Heart left ventricle (tissue), 16 donors: ENCODE data around the gene LOXL4. TPM values are rescaled to one million over a fixed set of nuclear protein-coding genes. Genes with fewer than 3 reads are reported as not detected.

Experiments used
- ATAC-seq, 4 donors: fragments of 200-7000 bp; cut with Tn5 transposase; one replicate each; pipeline ENCODE4 v1.9.1; 2020 to 2022; ENCODE audit warnings: moderate library complexity in 4 of 4, mild to moderate bottlenecking in 3 of 4, moderate number of reproducible peaks in 1 of 4
- DNase-seq, 5 donors: peaks; one replicate each; pipeline ENCODE4 v3.0.0-alpha.2; 2020
- H3K27ac ChIP-seq, 12 donors: fragments of 200-600 bp; sonication (generic) in 4 of 12; one replicate each; pipeline versions ENCODE4 v1.5.0 to v1.8.0; 2016 to 2022; ENCODE audit warnings: mild to moderate bottlenecking in 2 of 12
- H3K27me3 ChIP-seq, 9 donors: fragments of 200-600 bp; sonication (generic) in 2 of 9; one replicate each; pipeline versions ENCODE4 v1.5.1 to v1.8.0; 2016 to 2022; ENCODE audit warnings: mild to moderate bottlenecking in 3 of 9
- H3K36me3 ChIP-seq, 9 donors: fragments of 200-600 bp; sonication (generic) in 2 of 9; one replicate each; pipeline versions ENCODE4 v1.5.0 to v1.8.0; 2018 to 2022; ENCODE audit warnings: mild to moderate bottlenecking in 2 of 9
- H3K4me1 ChIP-seq, 12 donors: fragments of 200-600 bp; sonication (generic) in 4 of 12; one replicate each; pipeline versions ENCODE4 v1.5.0 to v1.8.0; 2016 to 2022; ENCODE audit warnings: mild to moderate bottlenecking in 3 of 12
- H3K4me3 ChIP-seq, 12 donors: fragments of 200-600 bp; sonication (generic) in 4 of 12; one replicate each; pipeline versions ENCODE4 v1.5.0 to v1.8.0; 2017 to 2022; ENCODE audit warnings: mild to moderate bottlenecking in 9 of 12, moderate library complexity in 4 of 12
- H3K9me3 ChIP-seq, 12 donors: fragments of 200-600 bp; sonication (generic) in 4 of 12; one replicate each; pipeline versions ENCODE4 v1.5.0 to v1.8.0; 2016 to 2022; ENCODE audit warnings: mild to moderate bottlenecking in 1 of 12
- CTCF ChIP-seq, 12 donors: fragments of 200-600 bp; sonication (generic) in 4 of 12; IDR thresholded peaks; one replicate each; pipeline versions ENCODE4 v1.5.0 to v1.8.0; 2018 to 2022; ENCODE audit warnings: antibody characterized with exemption in 12 of 12, mild to moderate bottlenecking in 5 of 12
- POLR2A ChIP-seq, 2 donors: fragments of 450-650 bp; IDR thresholded peaks; one replicate each; pipeline ENCODE4 v1.6.1; 2017; ENCODE audit warnings: antibody characterized with exemption in 2 of 2, mild to moderate bottlenecking in 2 of 2, moderate library complexity in 2 of 2
- WGBS, 4 donors: extraction: QIAGEN DNeasy Blood & Tissue Kit in 2 of 4; methylation state at CpG; one replicate each; pipeline versions ENCODE4 v1.1.5 to v1.1.7; 2013 to 2018; 5-methylcytosine and 5-hydroxymethylcytosine counted together
- intact Hi-C, 10 donors: fragments of 100-400 bp; cut with DNase I; formaldehyde crosslinking; loops; one replicate each; pipeline versions ENCODE4 v1.11.1 to v1.14.2; 2022
- polyA plus RNA-seq, 2 donors: library from polyadenylated mRNA; stranded (reverse); fragments of 200-250 nt; gene quantifications; one replicate each; pipeline ENCODE4 v1.2.3, GENCODE V29; 2013
- total RNA-seq, 9 donors: library from RNA; depleted of rRNA in 2 of 9; stranded (reverse); fragments of >200 nt in 2 of 9; fragmentation: NEBNext Ultra II Directional in 3 of 9; extraction: Animal tissue kit (Norgen Biotek cat#: 25700) in 3 of 9; gene quantifications; one replicate each; pipeline versions ENCODE4 v1.1.0 to v1.2.4, GENCODE V29; 2016 to 2023
- donor health status: ischemic (EF 13 %, LVEDD 7.1; RV severe dilation, severe dysfunction).
- donor health status: healthy with polysubstance abuse.
- donor health status: DM: no; HTN: yes; CAD: no.
- donor health status: DM: no; HTN: no; CAD: no.
- donor health status: ischemic (EF 25% LVEDD 6.9; RV normal size, moderate dysfunction).
- donor health status: ischemic (EF 25% LVEDD 5.7; RV mildly dilated, moderate dysfunction).
- donor health status: healthy.
- donor health status: DM: yes; HTN: yes; CAD: no.
- donor health status: ischemic (EF 35%, LVEDD 5.7; RV mildly dilated, moderate dysfunction).
- donor health status: nonischemic (EF 11% LVEDD 7.7; RV severe dilation, severe dysfunction).
- donor health status: DM: yes; HTN: yes; CAD: no.
- donor health status: PGD.
- donor health status: ischemic (EF 29% LVEDD 5.4; RV normal size, mild dysfunction).
- donor health status: nonischemic (EF 23%, LVEDD 6.1; RV moderate dilation, normal function).

The LOXL4 gene
- total and polyA plus RNA-seq, 11 donors = 0.88 to 68.8 (median 1.7) TPM

DNA sequence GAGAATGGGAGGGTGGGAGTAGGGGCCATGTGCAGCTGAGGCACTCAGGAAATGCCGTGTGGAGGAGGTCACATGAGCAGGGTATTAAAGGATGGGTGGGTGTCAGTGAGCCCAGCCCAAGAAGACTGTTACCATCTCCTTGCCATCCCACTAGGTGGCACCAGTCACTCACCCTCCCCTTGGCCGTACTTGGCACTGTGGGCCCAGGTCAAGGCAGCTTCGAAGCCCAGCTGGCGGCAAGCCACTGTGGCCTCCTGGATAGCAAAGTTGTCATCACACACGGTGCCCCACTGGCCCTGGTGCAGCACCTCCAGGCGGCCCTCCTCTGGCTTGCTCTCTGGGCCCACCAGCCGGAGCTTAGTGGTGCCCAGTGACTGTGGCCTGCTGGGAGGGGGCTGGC is 5.4 kb downstream of the LOXL4 start:
- peaks cover 0 to 8% (median under 1%) of the 10 kb centered on the region in 12 donors for H3K4me1 ChIP-seq
- TF ChIP-seq POLR2A (IDR thresholded peaks at IDR 0.05) (no peak), CTCF (IDR thresholded peaks at IDR 0.05) (peak; percentile 31 to 66 (median 57))
- WGBS, 4 donors = 40 to 55% (median 47%) methylated on average over 4 to 7 of the region's 7 CpGs
- no peaks in the 10 kb centered on the region for H3K9me3 ChIP-seq
- H3K4me3 ChIP-seq = no peak overlapping the region
- no peak overlapping the region for H3K27ac ChIP-seq
- peak; percentile 40 to 83 (median 76) for ATAC-seq
- intact Hi-C loops = loop anchor here in 5 of 10 donors (1.0 to 10.0 kb wide), 4 partner anchors 45 to 132 kb away; no protein-coding TSS in a partner anchor
- DNase-seq = peak; percentile 61 to 87 (median 78)
- no peaks in the 10 kb centered on the region for H3K36me3 ChIP-seq
- H3K27me3 ChIP-seq = peaks cover 0 to 3% (median 0%) of the 10 kb centered on the region in 9 donors

GRCh38 chr10:98261436-98262277 is 6.3 kb downstream of the LOXL4 start:
- TF ChIP-seq POLR2A (IDR thresholded peaks at IDR 0.05) = no peak
- WGBS, 4 donors = 83 to 91% (median 87%) methylated on average over 12 to 15 of the region's 15 CpGs
- Histone ChIP-seq H3K36me3 (no peaks in the 10 kb centered on the region), H3K27me3 (no peaks in the 10 kb centered on the region), H3K27ac (no peak overlapping the region), H3K9me3 (no peaks in the 10 kb centered on the region), H3K4me1 (peaks cover 0 to 6% (median 0%) of the 10 kb centered on the region in 12 donors), H3K4me3 (no peak overlapping the region)
- intact Hi-C loops = loop anchor here in 5 of 10 donors (1.0 to 10.0 kb wide), 4 partner anchors 46 to 133 kb away; no protein-coding TSS in a partner anchor
- DNase-seq = no peak
- ATAC-seq = no peak

GRCh38 chr10:98260752-98261151 is 7.2 kb downstream of the LOXL4 start:
- 92 to 96% (median 95%) methylated on average over 14 of the region's 14 CpGs for WGBS, 4 donors
- Histone ChIP-seq H3K4me1 (peaks cover 0 to 4% (median 0%) of the 10 kb centered on the region in 12 donors), H3K4me3 (no peak overlapping the region), H3K27me3 (no peaks in the 10 kb centered on the region), H3K9me3 (no peaks in the 10 kb centered on the region), H3K27ac (no peak overlapping the region), H3K36me3 (peaks cover 0 to 6% (median 0%) of the 10 kb centered on the region in 9 donors)
- no peak for ATAC-seq
- DNase-seq = no peak
- TF ChIP-seq POLR2A (IDR thresholded peaks at IDR 0.05) (no peak), CTCF (IDR thresholded peaks at IDR 0.05) (no peak)
- intact Hi-C loops = loop anchor here in 2 of 10 donors (5.0 to 10.0 kb wide), 2 partner anchors 47 to 134 kb away; no protein-coding TSS in a partner anchor

GRCh38 chr10:98260350-98260749 is 7.6 kb downstream of the LOXL4 start:
- Histone ChIP-seq H3K27me3 (no peaks in the 10 kb centered on the region), H3K27ac (no peak overlapping the region), H3K4me3 (no peak overlapping the region), H3K4me1 (peaks cover 0 to 4% (median 0%) of the 10 kb centered on the region in 12 donors), H3K9me3 (no peaks in the 10 kb centered on the region), H3K36me3 (peaks cover 0 to 9% (median 0%) of the 10 kb centered on the region in 9 donors)
- DNase-seq (no peak), ATAC-seq (no peak)
- TF ChIP-seq POLR2A (IDR thresholded peaks at IDR 0.05) = no peak
- TF ChIP-seq CTCF (IDR thresholded peaks at IDR 0.05) = no peak
- 75 to 79% (median 77%) methylated on average over 9 of the region's 9 CpGs for WGBS, 4 donors
- intact Hi-C loops = loop anchor here in 2 of 10 donors (5.0 to 10.0 kb wide), 2 partner anchors 47 to 134 kb away; no protein-coding TSS in a partner anchor
